MM.1S (cell line): Measurements from ENCODE around the gene TSEN2.

ENCODE experiments used
- DNase-seq: peaks from one replicate; pipeline ENCODE4 v3.0.0-alpha.2; 2015
- H2AFZ ChIP-seq: fragments of 300-600 bp; sonication (generic); 2 replicates; pipeline ENCODE4 v1.6.0; 2016; ENCODE audit warnings: antibody characterized with exemption, low read length
- H3F3A ChIP-seq: fragments of 300-600 bp; sonication (generic); 2 replicates; pipeline ENCODE4 v1.6.1; 2016; ENCODE audit warnings: mild to moderate bottlenecking, antibody characterized with exemption, low read length, moderate library complexity, mixed read lengths; ENCODE audit not compliant: insufficient read depth
- H3K27ac ChIP-seq: fragments of 300-600 bp; sonication (generic); 2 replicates; pipeline ENCODE4 v1.5.1; 2016; ENCODE audit warnings: mild to moderate bottlenecking, low read length
- H3K27me3 ChIP-seq: fragments of 300-600 bp; sonication (generic); replicated peaks from 2 replicates; pipeline ENCODE4 v1.6.0; 2016; ENCODE audit warnings: low read length; ENCODE audit not compliant: insufficient read depth
- H3K36me3 ChIP-seq: fragments of 300-600 bp; sonication (generic); replicated peaks from 2 replicates; pipeline ENCODE4 v1.6.1; 2016; ENCODE audit warnings: mild to moderate bottlenecking, low read length, mixed read lengths; ENCODE audit not compliant: insufficient read depth
- H3K4me1 ChIP-seq: fragments of 300-600 bp; sonication (generic); 2 replicates; pipeline ENCODE4 v1.6.1; 2016; ENCODE audit warnings: low read length, mixed read lengths
- H3K4me2 ChIP-seq: fragments of 300-600 bp; sonication (generic); 2 replicates; pipeline ENCODE4 v1.6.0; 2016; ENCODE audit warnings: low read depth, low read length
- H3K4me3 ChIP-seq: fragments of 300-600 bp; sonication (generic); 2 replicates; pipeline ENCODE4 v1.5.1; 2016; ENCODE audit warnings: low read length, mixed read lengths
- H3K79me2 ChIP-seq: fragments of 300-600 bp; sonication (generic); 2 replicates; pipeline ENCODE4 v1.6.1; 2016; ENCODE audit warnings: mixed run types, low read length, mixed read lengths
- H3K9ac ChIP-seq: fragments of 300-600 bp; sonication (generic); 2 replicates; pipeline ENCODE4 v1.6.1; 2016; ENCODE audit warnings: low read length, mixed read lengths
- H3K9me2 ChIP-seq: fragments of 300-600 bp; sonication (generic); replicated peaks from 2 replicates; pipeline ENCODE4 v1.6.1; 2016; ENCODE audit warnings: mild to moderate bottlenecking, low read length, mixed read lengths; ENCODE audit not compliant: insufficient read depth
- H3K9me3 ChIP-seq: fragments of 300-600 bp; sonication (generic); replicated peaks from 2 replicates; pipeline ENCODE4 v1.6.1; 2016; ENCODE audit warnings: mild to moderate bottlenecking, low read length, mixed read lengths; ENCODE audit not compliant: insufficient read depth
- H4K20me1 ChIP-seq: fragments of 300-600 bp; sonication (generic); 2 replicates; pipeline ENCODE4 v1.6.1; 2016; ENCODE audit warnings: mild to moderate bottlenecking, low read length, moderate library complexity, mixed read lengths; ENCODE audit not compliant: insufficient read depth
- EZH2 ChIP-seq: fragments of 300-600 bp; sonication (generic); optimal IDR thresholded peaks from 2 replicates; pipeline ENCODE3; 2017; ENCODE audit warnings: low read depth, mild to moderate bottlenecking, antibody characterized with exemption, low read length, mixed read lengths
- EZH2phosphoT487 ChIP-seq: fragments of 300-600 bp; sonication (generic); IDR thresholded peaks from 2 replicates; pipeline ENCODE4 v1.6.1; 2018; ENCODE audit warnings: antibody characterized with exemption, low read length
- TF ChIP-seq, protein P1 (sequence below): fragments of 300-600 bp; sonication (generic); IDR thresholded peaks from 2 replicates; pipeline ENCODE4 v1.5.1; 2016; ENCODE audit warnings: antibody characterized with exemption, low read length, mixed read lengths

TSEN2 gene

DNA sequence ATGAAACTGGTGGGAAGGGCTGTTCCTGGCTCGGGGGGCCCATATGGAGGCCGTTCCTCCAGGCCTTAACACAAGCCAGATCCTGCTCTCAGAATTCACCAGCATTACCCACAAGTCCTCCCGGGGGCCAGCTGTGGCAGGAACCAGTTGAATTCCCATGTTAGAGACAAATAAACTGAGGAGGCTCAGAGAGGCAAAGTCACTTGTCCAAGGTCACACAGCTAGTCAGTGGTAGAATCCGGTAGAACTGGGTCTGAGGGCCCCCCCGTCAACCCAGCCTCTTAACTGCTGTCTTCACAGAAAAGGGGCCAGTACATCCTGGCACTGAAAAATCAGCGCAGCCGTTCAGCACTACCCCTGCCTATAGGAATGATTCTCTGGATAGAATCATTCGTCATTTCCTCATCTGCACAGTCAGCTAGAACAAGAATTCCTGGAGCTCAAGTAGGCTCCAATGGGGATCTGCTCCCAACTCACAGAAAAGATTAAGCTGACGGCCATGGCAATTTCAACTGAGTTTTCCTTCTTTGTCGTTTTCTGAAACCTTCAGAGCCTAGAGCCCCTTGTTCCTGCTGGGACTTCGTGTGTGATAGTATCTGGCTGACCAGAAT lies 12.2 kb upstream of the TSEN2 start:
- DNase-seq, result no peak

DNA sequence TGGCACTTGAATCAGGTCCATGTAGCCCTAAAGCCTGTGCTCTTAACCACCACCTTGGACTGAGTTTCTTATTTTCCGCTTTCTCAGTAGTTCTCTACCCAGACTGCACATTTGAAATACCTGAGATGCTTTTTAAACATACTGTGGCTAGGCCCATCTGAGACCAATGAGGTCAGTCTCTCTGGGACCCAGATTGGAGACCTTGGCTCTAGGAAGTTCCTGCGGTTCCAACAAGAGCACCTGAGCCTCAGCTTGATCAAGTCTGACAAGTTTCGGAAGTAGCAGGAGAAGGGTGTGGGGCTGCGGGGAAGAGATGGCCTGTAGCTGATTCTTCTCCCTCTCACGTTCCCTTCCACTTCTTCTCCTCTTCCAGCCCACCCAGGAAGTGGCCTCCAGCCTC lies 11.5 kb upstream of the TSEN2 start:
- Histone ChIP-seq H3K4me1 (no peaks in the 10 kb centered on the region), H2AFZ (no peak overlapping the region), H3F3A (no peaks in the 10 kb centered on the region), H3K9me3 (no peaks in the 10 kb centered on the region), H3K27ac (no peak overlapping the region), H3K79me2 (no peaks in the 10 kb centered on the region), H3K9me2 (no peaks in the 10 kb centered on the region), H3K36me3 (no peaks in the 10 kb centered on the region), H3K27me3 (no peaks in the 10 kb centered on the region), H3K4me3 (no peak overlapping the region), H4K20me1 (no peaks in the 10 kb centered on the region), H3K9ac (no peak overlapping the region), H3K4me2 (no peak overlapping the region)
- DNase-seq, result no peak
- TF ChIP-seq, protein P1, sequence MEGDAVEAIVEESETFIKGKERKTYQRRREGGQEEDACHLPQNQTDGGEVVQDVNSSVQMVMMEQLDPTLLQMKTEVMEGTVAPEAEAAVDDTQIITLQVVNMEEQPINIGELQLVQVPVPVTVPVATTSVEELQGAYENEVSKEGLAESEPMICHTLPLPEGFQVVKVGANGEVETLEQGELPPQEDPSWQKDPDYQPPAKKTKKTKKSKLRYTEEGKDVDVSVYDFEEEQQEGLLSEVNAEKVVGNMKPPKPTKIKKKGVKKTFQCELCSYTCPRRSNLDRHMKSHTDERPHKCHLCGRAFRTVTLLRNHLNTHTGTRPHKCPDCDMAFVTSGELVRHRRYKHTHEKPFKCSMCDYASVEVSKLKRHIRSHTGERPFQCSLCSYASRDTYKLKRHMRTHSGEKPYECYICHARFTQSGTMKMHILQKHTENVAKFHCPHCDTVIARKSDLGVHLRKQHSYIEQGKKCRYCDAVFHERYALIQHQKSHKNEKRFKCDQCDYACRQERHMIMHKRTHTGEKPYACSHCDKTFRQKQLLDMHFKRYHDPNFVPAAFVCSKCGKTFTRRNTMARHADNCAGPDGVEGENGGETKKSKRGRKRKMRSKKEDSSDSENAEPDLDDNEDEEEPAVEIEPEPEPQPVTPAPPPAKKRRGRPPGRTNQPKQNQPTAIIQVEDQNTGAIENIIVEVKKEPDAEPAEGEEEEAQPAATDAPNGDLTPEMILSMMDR, result no peak
- no peak for TF ChIP-seq EZH2
- no peak for TF ChIP-seq EZH2phosphoT487

More for the DNA sequence above, 12.2 kb upstream of the TSEN2 start:
- no peaks in the 10 kb centered on the region for H3K36me3 ChIP-seq
- no peaks in the 10 kb centered on the region for H3K27me3 ChIP-seq
- no peak overlapping the region for H3K9ac ChIP-seq
- H3K79me2 ChIP-seq, result no peaks in the 10 kb centered on the region
- no peaks in the 10 kb centered on the region for H4K20me1 ChIP-seq
- no peak overlapping the region for H3K27ac ChIP-seq
- H3K4me1 ChIP-seq, result no peaks in the 10 kb centered on the region
- no peaks in the 10 kb centered on the region for H3F3A ChIP-seq
- no peak overlapping the region for H3K4me2 ChIP-seq
- H3K4me3 ChIP-seq, result no peak overlapping the region
- H2AFZ ChIP-seq, result no peak overlapping the region
- H3K9me2 ChIP-seq, result no peaks in the 10 kb centered on the region
- no peaks in the 10 kb centered on the region for H3K9me3 ChIP-seq
- TF ChIP-seq EZH2, result no peak
- TF ChIP-seq EZH2phosphoT487, result no peak
- TF ChIP-seq, protein P1, result no peak

DNA sequence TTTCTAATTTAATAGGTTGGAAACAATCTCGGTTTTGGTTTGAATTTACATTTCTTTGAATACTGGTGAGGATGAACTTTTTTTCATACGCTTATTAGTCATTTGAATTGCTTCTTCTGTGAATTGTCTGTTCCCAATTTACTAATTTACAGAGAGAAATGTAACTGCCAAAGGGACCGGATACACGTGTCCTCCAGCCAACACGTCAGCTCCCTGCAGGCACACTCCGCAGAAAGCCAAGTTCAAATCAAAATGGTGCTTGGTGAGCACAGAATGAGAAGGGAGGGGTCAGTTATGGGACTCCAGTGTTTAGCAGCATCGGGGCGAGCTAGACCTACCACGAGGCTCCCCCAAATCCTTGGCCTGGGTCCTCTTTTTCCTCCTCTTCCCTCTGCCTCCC lies 10.8 kb upstream of the TSEN2 start:
- no peak overlapping the region for H3K4me2 ChIP-seq
- H3F3A ChIP-seq, result no peaks in the 10 kb centered on the region
- H3K27me3 ChIP-seq, result no peaks in the 10 kb centered on the region
- no peak for DNase-seq
- TF ChIP-seq, protein P1, result no peak
- TF ChIP-seq EZH2phosphoT487, result no peak
- TF ChIP-seq EZH2, result no peak
- H3K4me1 ChIP-seq, result no peaks in the 10 kb centered on the region
- H3K4me3 ChIP-seq, result no peak overlapping the region
- no peaks in the 10 kb centered on the region for H3K9me2 ChIP-seq
- no peaks in the 10 kb centered on the region for H3K79me2 ChIP-seq
- H3K9ac ChIP-seq, result no peak overlapping the region
- H2AFZ ChIP-seq, result no peak overlapping the region
- no peak overlapping the region for H3K27ac ChIP-seq
- no peaks in the 10 kb centered on the region for H3K36me3 ChIP-seq
- no peaks in the 10 kb centered on the region for H3K9me3 ChIP-seq
- no peaks in the 10 kb centered on the region for H4K20me1 ChIP-seq
